Chondrocyte (in vitro differentiated cells): ENCODE results near the gene TBC1D30. TPM values are rescaled to one million over a fixed set of nuclear protein-coding genes. Genes with fewer than 3 reads are reported as not detected.
A peak's percentile ranks its signal among the peaks of the same experiment; 100 is the strongest.

Source experiments
- DNase-seq: peaks from one replicate; pipeline ENCODE4 v3.0.0; 2021; ENCODE audit warnings: mixed read lengths, low spot score
- H3K27ac Mint-ChIP-seq: one replicate; pipeline ENCODE4 v1.8.0; 2021; ENCODE audit warnings: mild to moderate bottlenecking, moderate library complexity, mixed read lengths; ENCODE audit not compliant: unreplicated experiment
- H3K27me3 Mint-ChIP-seq: 2 replicates; pipeline ENCODE4 v1.8.0; 2021; ENCODE audit warnings: low read depth, mixed read lengths
- H3K36me3 Mint-ChIP-seq: 2 replicates; pipeline ENCODE4 v1.8.0; 2021; ENCODE audit warnings: low read depth, mixed read lengths
- H3K4me1 Mint-ChIP-seq: 2 replicates; pipeline ENCODE4 v1.8.0; 2021; ENCODE audit warnings: low read depth, mild to moderate bottlenecking, mixed read lengths
- H3K4me3 Mint-ChIP-seq: one replicate; pipeline ENCODE4 v1.8.0; 2021; ENCODE audit warnings: mild to moderate bottlenecking, moderate library complexity, mixed read lengths; ENCODE audit not compliant: unreplicated experiment
- H3K9me3 Mint-ChIP-seq: 2 replicates; pipeline ENCODE4 v1.8.0; 2021; ENCODE audit warnings: low read depth, mixed read lengths
- total RNA-seq: library from RNA; stranded (reverse); gene quantifications from 3 replicates; pipeline ENCODE4 v1.2.1, GENCODE V29; 2021
- TF ChIP-seq, protein P1 (sequence below): fragments of 200-600 bp; sonication (generic); IDR thresholded peaks from 2 replicates; pipeline ENCODE4 v1.5.0; 2021; ENCODE audit warnings: antibody characterized with exemption, mild to moderate bottlenecking, moderate library complexity

TBC1D30 gene
- total RNA-seq, 1 donor from 2014 or later: 1.7 TPM

DNA sequence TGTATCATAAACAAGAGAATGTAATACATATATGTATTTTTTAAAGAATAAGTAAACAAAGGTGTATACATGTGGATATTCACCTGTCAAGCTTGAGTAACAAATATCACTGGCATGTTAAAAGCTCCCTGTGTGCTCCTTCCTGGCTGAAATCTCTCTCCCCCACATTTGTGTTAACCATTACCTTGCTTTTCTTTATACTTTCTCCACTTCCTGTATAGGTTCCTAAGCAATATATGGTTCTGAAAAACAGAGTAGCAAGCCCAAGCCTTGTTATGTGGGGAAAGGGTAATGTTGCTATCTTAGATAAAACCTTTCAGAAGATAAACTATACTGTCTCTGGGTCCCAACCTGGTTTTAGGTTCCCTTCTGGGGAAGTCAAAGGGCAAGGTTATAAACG lies 32.3 kb upstream of the TBC1D30 start:
- Mint-ChIP-seq H3K9me3 (no peaks in the 10 kb centered on the region), H3K36me3 (no peaks in the 10 kb centered on the region), H3K27me3 (no peaks in the 10 kb centered on the region), H3K4me3 (no peak overlapping the region), H3K27ac (no peak overlapping the region), H3K4me1 (peaks cover 2% of the 10 kb centered on the region)
- no peak for DNase-seq
- TF ChIP-seq, protein P1, sequence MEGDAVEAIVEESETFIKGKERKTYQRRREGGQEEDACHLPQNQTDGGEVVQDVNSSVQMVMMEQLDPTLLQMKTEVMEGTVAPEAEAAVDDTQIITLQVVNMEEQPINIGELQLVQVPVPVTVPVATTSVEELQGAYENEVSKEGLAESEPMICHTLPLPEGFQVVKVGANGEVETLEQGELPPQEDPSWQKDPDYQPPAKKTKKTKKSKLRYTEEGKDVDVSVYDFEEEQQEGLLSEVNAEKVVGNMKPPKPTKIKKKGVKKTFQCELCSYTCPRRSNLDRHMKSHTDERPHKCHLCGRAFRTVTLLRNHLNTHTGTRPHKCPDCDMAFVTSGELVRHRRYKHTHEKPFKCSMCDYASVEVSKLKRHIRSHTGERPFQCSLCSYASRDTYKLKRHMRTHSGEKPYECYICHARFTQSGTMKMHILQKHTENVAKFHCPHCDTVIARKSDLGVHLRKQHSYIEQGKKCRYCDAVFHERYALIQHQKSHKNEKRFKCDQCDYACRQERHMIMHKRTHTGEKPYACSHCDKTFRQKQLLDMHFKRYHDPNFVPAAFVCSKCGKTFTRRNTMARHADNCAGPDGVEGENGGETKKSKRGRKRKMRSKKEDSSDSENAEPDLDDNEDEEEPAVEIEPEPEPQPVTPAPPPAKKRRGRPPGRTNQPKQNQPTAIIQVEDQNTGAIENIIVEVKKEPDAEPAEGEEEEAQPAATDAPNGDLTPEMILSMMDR: no peak

DNA sequence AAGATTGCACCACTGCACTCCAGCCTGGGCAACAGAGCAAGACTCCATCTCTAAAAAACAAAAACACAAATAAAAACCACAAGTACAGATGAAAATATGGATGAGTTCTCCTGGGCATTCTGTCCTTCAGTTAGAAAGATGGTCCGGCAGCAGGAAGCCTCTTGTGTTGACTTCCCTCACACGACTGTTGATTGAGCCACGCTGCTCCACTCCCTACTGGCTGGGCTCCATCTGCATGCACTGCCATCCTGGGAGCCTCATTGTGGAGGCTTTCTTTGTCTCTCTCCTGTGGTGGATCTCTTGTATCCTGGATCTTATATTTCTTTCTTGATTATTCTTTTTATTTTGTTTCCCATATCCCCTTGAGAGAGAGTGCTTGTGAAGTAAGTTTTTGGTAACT lies 30.8 kb upstream of the TBC1D30 start:
- DNase-seq: no peak
- H3K27ac Mint-ChIP-seq: no peak overlapping the region
- no peak overlapping the region for H3K4me3 Mint-ChIP-seq
- no peaks in the 10 kb centered on the region for H3K36me3 Mint-ChIP-seq
- H3K9me3 Mint-ChIP-seq: no peaks in the 10 kb centered on the region
- TF ChIP-seq, protein P1: no peak
- H3K27me3 Mint-ChIP-seq: peaks cover 5% of the 10 kb centered on the region
- H3K4me1 Mint-ChIP-seq: peaks cover 2% of the 10 kb centered on the region

DNA sequence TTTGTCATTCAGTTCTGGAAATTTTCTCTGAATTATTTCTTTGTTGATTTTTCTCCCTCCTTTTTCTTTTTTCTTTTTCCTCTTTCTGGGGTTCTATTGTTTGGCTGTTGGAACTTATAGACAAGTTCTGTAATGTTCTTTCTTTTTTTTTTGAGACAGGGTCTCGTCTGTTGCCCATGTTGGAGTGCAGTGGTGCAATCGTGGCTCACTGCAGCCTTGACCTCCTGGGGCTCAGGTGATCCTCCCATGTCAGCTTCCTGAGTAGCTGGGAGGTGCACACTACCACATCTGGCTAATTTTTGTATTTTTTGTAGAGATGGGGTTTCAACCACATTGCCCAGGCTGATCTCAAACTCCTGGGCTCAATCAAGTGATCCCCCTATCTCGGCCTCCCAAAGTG lies 30.1 kb upstream of the TBC1D30 start:
- TF ChIP-seq, protein P1: no peak
- no peaks in the 10 kb centered on the region for H3K36me3 Mint-ChIP-seq
- H3K4me3 Mint-ChIP-seq: no peak overlapping the region
- no peaks in the 10 kb centered on the region for H3K9me3 Mint-ChIP-seq
- peaks cover 5% of the 10 kb centered on the region for H3K27me3 Mint-ChIP-seq
- no peak for DNase-seq
- H3K4me1 Mint-ChIP-seq: peaks cover 2% of the 10 kb centered on the region
- H3K27ac Mint-ChIP-seq: no peak overlapping the region

DNA sequence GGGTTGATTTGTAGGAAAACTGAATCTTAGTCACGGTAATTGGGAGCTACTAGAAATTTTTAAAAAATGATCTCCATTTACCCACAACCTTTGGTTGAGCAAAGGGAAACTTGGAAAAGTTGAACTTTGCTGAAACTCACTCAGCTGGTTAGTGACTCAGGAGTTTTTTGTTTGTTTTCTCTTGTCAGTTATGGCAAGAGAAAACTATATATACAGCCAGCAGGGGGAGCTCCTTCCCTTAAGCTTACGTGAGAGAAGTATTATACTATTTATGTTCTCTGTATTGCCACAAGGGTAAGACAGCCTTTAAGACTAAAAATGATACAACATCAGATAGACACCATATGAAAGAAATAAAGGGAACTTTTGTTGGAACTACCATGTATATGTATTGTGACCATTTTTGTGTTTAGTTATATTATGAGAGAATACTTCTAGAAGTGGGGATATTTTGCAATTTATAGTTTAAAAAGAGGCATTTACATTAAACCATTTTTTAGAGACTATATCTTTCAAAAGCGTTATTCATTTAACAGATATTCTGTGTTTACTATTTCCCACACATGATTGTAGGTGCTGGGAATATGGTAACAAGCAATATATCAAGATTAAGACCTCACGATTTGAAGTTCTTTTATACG lies 28.1 kb upstream of the TBC1D30 start:
- TF ChIP-seq, protein P1: peak; percentile 95
- no peak overlapping the region for H3K27ac Mint-ChIP-seq
- H3K36me3 Mint-ChIP-seq: no peaks in the 10 kb centered on the region
- H3K4me1 Mint-ChIP-seq: peaks cover 2% of the 10 kb centered on the region
- H3K27me3 Mint-ChIP-seq: peaks cover 18% of the 10 kb centered on the region
- DNase-seq: no peak
- no peaks in the 10 kb centered on the region for H3K9me3 Mint-ChIP-seq
- no peak overlapping the region for H3K4me3 Mint-ChIP-seq

DNA sequence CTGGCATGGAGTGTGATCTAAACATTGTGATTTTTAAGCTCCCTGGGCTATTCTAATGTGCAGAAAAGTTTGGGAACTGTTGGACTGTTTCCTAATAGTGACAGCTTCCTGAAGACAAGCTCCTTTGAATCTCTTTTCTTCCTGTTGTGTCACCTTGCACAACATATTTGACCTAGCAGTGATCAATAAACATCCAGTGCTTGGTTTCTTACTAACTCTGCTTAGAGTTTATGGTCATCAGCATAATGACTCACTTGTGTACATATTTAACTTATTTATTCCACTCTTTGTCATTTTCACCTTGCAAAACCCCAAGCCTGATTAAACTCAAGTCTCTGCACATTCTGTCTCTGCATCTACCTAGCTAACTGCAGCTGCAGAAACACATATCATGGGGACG lies 27.3 kb upstream of the TBC1D30 start:
- Mint-ChIP-seq H3K36me3 (no peaks in the 10 kb centered on the region), H3K27me3 (peaks cover 19% of the 10 kb centered on the region), H3K4me1 (peaks cover 2% of the 10 kb centered on the region), H3K9me3 (no peaks in the 10 kb centered on the region), H3K27ac (no peak overlapping the region), H3K4me3 (no peak overlapping the region)
- TF ChIP-seq, protein P1: no peak
- no peak for DNase-seq
